Activated B cell treated with CpG ODN at 0.5 μM for 24 hours (primary cell): ENCODE data around the gene MAML2. TPM values are rescaled to one million over a fixed set of nuclear protein-coding genes. Genes with fewer than 3 reads are reported as not detected.

ENCODE experiments used
- ATAC-seq: fragments of 200-7000 bp; cut with Tn5 transposase; one replicate; pipeline ENCODE4 v1.10.0; 2021; ENCODE audit warnings: low read depth, mild to moderate bottlenecking, moderate library complexity
- CTCF ChIA-PET: fragments of 350-600 bp; sonication (Branson Sonifier 250); formaldehyde crosslinking; loops from one replicate; lab custom pipeline; 2021; ENCODE audit warnings: antibody characterized with exemption; lab: Charles Lee
- POLR2A ChIA-PET: fragments of 350-600 bp; sonication (Branson Sonifier 250); formaldehyde crosslinking; loops from one replicate; lab custom pipeline; 2021; ENCODE audit warnings: antibody characterized with exemption; lab: Charles Lee
- DNase-seq: peaks from one replicate; pipeline ENCODE4 v3.0.0; 2022
- H3K27ac Mint-ChIP-seq: one replicate; pipeline ENCODE4 v1.8.0; 2020; ENCODE audit warnings: mixed read lengths
- H3K27me3 Mint-ChIP-seq: one replicate; pipeline ENCODE4 v1.8.0; 2021; ENCODE audit warnings: mixed read lengths
- H3K36me3 Mint-ChIP-seq: one replicate; pipeline ENCODE4 v1.8.0; 2021; ENCODE audit warnings: low read depth, mixed read lengths
- H3K4me1 Mint-ChIP-seq: one replicate; pipeline ENCODE4 v1.8.0; 2021; ENCODE audit warnings: mixed read lengths
- H3K4me3 Mint-ChIP-seq: one replicate; pipeline ENCODE4 v1.8.0; 2020; ENCODE audit warnings: mild to moderate bottlenecking, mixed read lengths
- H3K9me3 Mint-ChIP-seq: one replicate; pipeline ENCODE4 v1.8.0; 2020; ENCODE audit warnings: mixed read lengths
- intact Hi-C: fragments of 100-400 bp; cut with micrococcal nuclease; formaldehyde crosslinking; loops from one replicate; pipeline ENCODE4 v1.15.1; 2024
- total RNA-seq: library from RNA; stranded (reverse); gene quantifications from 2 replicates; pipeline ENCODE4 v1.2.3, GENCODE V29; 2022
- TF ChIP-seq, protein P1 (sequence below): fragments of 200-600 bp; IDR thresholded peaks from one replicate; pipeline ENCODE4 v1.8.0; 2022; ENCODE audit warnings: antibody characterized with exemption, mild to moderate bottlenecking

The MAML2 gene
- total RNA-seq, 1 donor from 2014 or later: 24.8 TPM

- POLR2A ChIA-PET: interaction anchor here (1.9 to 3.8 kb wide), 2 partner anchors 12 to 78 kb away, joined by 7 to 27 read pairs; partner anchors contain the start of gene MAML2
- intact Hi-C loops: loop anchor here (10.0 kb wide), 1 partner anchor 1030 kb away; the partner anchor contains the start of gene SESN3
Observed at GRCh38 chr11:96264364-96264763, 78.6 kb downstream of the MAML2 start.

GRCh38 chr11:96263238-96263763 lies 79.7 kb downstream of the MAML2 start:
- ATAC-seq: no peak
- Mint-ChIP-seq H3K9me3 (no peaks in the 10 kb centered on the region), H3K4me3 (no peak overlapping the region), H3K4me1 (peaks cover 82% of the 10 kb centered on the region), H3K36me3 (peaks cover 2% of the 10 kb centered on the region), H3K27ac (peak overlapping the region; percentile 2), H3K27me3 (no peaks in the 10 kb centered on the region)
- TF ChIP-seq, protein P1, sequence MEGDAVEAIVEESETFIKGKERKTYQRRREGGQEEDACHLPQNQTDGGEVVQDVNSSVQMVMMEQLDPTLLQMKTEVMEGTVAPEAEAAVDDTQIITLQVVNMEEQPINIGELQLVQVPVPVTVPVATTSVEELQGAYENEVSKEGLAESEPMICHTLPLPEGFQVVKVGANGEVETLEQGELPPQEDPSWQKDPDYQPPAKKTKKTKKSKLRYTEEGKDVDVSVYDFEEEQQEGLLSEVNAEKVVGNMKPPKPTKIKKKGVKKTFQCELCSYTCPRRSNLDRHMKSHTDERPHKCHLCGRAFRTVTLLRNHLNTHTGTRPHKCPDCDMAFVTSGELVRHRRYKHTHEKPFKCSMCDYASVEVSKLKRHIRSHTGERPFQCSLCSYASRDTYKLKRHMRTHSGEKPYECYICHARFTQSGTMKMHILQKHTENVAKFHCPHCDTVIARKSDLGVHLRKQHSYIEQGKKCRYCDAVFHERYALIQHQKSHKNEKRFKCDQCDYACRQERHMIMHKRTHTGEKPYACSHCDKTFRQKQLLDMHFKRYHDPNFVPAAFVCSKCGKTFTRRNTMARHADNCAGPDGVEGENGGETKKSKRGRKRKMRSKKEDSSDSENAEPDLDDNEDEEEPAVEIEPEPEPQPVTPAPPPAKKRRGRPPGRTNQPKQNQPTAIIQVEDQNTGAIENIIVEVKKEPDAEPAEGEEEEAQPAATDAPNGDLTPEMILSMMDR: no peak
- POLR2A ChIA-PET: no interaction called here
- intact Hi-C loops: loop anchor here (10.0 kb wide), 1 partner anchor 1028 kb away; the partner anchor contains the start of gene SESN3
- no peak for DNase-seq
- CTCF ChIA-PET: no interaction called here

More at GRCh38 chr11:96264364-96264763, 78.6 kb downstream of the MAML2 start:
- no peaks in the 10 kb centered on the region for H3K27me3 Mint-ChIP-seq
- H3K4me1 Mint-ChIP-seq: peaks cover 80% of the 10 kb centered on the region
- ATAC-seq (no peak), DNase-seq (no peak)
- peaks cover 5% of the 10 kb centered on the region for H3K9me3 Mint-ChIP-seq
- TF ChIP-seq, protein P1: no peak
- CTCF ChIA-PET: interaction anchor here (0.8 kb wide), 1 partner anchor 9 kb away, joined by 3 read pairs; no protein-coding TSS in a partner anchor
- peaks cover 6% of the 10 kb centered on the region for H3K36me3 Mint-ChIP-seq
- H3K27ac Mint-ChIP-seq: peak overlapping the region; percentile 14
- H3K4me3 Mint-ChIP-seq: no peak overlapping the region

- ChIA-PET CTCF (no interaction called here), POLR2A (interaction anchor here (1.3 kb wide), 1 partner anchor 10 kb away, joined by 3 read pairs; no protein-coding TSS in a partner anchor)
- H3K27me3 Mint-ChIP-seq: no peaks in the 10 kb centered on the region
- TF ChIP-seq, protein P1: no peak
- peaks cover 83% of the 10 kb centered on the region for H3K4me1 Mint-ChIP-seq
- H3K27ac Mint-ChIP-seq: peak overlapping the region; percentile 99
- peaks cover 2% of the 10 kb centered on the region for H3K36me3 Mint-ChIP-seq
- DNase-seq (no peak), ATAC-seq (no peak)
- intact Hi-C loops: loop anchor here (10.0 kb wide), 1 partner anchor 1026 kb away; the partner anchor contains the start of gene SESN3
- no peaks in the 10 kb centered on the region for H3K9me3 Mint-ChIP-seq
- no peak overlapping the region for H3K4me3 Mint-ChIP-seq
Observed at GRCh38 chr11:96260532-96260931, 82.5 kb downstream of the MAML2 start.

- Mint-ChIP-seq H3K9me3 (no peaks in the 10 kb centered on the region), H3K27ac (peak overlapping the region; percentile 99), H3K27me3 (no peaks in the 10 kb centered on the region), H3K4me1 (peaks cover 83% of the 10 kb centered on the region), H3K36me3 (peaks cover 2% of the 10 kb centered on the region), H3K4me3 (no peak overlapping the region)
- ATAC-seq (no peak), DNase-seq (no peak)
- intact Hi-C loops: loop anchor here (10.0 kb wide), 1 partner anchor 1025 kb away; the partner anchor contains the start of gene SESN3
- TF ChIP-seq, protein P1: no peak
- CTCF ChIA-PET: interaction anchor here (1.5 kb wide), 1 partner anchor 134 kb away, joined by 3 read pairs; no protein-coding TSS in a partner anchor
- POLR2A ChIA-PET: interaction anchor here (1.3 kb wide), 1 partner anchor 9 kb away, joined by 3 read pairs; no protein-coding TSS in a partner anchor
Observed at GRCh38 chr11:96260067-96260511, 82.9 kb downstream of the MAML2 start.
